MV-4-11 (cell line): ENCODE data around the gene ADGRG1.
"Not testable (repeated sequence)": the region's sequence is repeated elsewhere in the genome, so short reads cannot be mapped to it uniquely, and the experiment has no call there.

Source experiments
- DNase-seq: peaks from one replicate; lab custom pipeline; 2025; lab: John Stamatoyannopoulos, UW

ADGRG1 gene

DNA sequence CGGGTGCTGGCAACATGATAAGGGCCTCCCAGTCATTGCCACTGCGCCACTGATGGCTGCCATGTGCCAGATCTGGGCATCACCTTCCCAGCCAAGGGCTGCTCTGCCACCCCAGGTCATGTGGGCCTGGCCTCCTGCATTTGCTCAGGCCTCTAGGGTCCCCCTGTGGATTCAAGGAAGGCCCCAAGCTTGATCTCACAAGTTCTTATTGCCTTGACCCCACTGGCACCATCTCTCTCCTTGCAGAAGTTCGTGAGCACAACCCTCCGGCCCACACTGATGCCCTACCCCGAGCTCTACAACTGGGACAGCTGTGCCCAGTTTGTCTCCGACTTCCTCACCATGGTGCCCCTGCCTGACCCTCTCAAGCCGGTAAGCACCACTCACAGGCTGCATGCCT, 71.5 kb downstream of the ADGRG1 start:
- DNase-seq: no peak

DNA sequence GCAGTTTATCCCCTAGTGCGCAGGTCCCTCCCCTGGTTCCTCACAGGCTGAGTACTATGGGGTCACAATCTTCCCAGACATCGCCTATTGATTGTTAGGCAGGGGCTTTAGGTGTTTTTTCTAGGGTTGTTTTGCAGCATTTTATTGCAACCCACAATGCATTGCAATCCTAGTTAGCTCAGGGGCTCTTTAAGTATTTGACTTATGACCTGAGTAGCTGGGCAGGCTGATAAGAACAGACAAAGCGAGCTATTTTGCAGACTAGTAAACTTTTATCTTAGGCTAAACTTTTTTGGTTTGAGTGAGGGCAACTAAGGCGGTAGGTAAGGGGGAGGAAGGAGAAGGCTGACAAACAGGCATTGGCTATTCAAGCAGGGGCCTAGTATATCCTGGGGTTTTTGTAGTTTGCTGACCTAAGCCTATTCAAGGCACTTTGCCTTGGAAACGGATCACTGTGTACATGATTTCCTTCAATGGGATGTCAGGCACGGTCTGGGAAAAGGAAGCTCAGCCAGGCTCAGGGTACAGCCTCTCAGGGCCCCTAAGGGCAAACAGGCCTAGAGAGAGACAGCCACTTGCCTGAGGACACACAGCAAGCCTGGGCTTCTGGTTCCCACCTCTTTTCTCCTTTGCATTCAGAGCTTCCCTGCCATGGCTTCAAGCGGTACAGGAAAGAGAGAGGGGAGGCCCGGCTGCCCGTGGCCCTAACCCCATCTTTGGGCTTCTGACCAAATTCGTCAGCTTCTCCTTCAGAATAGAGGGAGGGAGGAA, 72.5 kb downstream of the ADGRG1 start:
- no peak for DNase-seq

DNA sequence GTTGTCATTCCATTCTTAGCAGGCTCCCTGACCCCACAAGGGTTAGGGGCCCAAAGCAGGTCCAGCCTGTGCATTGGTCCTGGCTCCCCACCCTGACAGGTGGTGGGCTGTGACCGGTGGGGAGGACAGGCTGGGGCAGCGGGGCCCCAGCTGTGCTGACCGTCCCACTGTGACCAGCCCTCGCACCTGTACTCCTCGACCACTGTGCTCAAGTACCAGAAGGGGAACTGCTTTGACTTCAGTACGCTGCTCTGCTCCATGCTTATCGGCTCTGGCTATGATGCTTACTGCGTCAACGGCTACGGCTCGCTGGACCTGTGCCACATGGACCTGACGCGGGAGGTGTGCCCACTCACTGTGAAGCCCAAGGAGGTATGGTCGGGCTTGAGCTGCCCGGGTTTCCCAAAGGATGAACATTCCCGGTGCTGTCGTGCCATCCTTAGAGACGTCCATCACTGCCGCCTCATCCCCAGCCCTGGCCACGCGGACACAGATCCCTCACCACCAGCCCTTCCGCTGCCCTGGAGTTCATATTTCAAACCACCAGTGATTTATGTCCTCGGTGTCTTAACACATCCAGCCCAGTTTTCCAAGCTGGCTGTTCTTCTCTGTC, 73.4 kb downstream of the ADGRG1 start:
- no peak for DNase-seq

DNA sequence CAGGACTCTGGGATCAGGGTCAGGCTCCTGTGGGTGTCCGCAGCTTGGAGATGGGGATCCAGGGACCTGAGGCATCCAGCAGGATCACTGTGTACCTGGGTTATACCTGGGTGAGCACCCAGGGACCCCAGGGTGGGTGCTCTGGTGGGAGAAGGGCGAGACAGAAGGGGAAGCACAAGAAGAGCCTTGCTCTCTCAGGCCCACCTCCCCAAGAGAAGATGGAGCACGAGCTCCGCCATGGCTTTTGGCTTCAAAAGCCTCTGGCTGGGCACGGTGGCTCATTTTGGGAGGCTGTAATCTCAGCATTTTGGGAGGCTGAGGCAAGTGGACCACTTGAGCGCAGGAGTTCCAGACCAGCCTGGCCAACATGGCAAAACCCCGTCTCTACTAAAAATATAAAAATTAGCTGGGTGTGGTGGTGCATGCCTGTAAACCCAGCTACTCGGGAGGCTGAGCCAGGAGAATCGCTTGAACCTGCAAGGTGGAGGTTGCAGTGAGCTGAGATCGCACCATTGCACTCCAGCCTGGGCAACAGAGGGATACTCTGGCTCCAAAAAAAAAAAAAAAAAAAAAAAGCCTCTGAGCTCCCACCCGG, 75.1 kb downstream of the ADGRG1 start:
- no peak for DNase-seq

DNA sequence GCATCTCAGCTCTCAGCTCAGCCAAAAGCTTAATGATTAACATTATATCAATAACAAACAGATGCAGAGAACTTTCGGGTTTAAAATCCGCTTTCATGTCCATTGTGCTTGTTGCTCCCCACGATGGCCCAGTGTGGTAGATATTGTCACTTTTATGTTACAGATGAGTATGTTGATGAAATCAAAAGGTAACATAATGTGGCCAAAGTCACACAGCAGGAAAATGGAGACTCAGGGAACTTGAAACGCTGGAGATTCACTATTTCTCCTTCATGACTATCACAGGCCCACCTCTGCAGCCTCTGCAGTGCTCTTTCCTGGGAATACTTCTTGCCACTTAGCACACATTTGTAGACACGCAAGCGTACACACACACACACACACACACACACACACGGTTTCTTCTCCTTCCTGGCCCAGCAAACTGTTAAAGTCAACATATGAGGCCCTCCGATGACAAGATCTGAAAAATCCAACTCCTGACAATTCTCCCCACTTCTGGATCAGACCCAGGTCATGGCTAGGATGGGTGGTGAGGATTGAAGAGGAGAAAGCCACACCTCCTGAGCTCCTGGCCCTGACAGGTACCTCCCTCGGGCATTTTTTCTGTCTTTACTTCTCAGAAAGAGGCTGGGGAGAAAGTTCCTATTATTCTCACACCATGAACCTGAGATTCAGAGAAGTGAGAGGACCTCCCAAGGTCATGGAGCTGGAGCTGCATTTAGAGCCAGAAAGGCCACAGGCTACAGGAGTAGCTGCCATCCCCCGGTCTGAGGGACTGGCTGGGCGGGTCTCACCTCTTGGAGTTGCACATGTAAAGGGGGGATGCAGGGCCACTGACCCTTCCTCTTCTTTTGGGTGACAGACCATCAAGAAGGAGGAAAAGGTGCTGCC, 75.8 kb downstream of the ADGRG1 start:
- no peak for DNase-seq

DNA sequence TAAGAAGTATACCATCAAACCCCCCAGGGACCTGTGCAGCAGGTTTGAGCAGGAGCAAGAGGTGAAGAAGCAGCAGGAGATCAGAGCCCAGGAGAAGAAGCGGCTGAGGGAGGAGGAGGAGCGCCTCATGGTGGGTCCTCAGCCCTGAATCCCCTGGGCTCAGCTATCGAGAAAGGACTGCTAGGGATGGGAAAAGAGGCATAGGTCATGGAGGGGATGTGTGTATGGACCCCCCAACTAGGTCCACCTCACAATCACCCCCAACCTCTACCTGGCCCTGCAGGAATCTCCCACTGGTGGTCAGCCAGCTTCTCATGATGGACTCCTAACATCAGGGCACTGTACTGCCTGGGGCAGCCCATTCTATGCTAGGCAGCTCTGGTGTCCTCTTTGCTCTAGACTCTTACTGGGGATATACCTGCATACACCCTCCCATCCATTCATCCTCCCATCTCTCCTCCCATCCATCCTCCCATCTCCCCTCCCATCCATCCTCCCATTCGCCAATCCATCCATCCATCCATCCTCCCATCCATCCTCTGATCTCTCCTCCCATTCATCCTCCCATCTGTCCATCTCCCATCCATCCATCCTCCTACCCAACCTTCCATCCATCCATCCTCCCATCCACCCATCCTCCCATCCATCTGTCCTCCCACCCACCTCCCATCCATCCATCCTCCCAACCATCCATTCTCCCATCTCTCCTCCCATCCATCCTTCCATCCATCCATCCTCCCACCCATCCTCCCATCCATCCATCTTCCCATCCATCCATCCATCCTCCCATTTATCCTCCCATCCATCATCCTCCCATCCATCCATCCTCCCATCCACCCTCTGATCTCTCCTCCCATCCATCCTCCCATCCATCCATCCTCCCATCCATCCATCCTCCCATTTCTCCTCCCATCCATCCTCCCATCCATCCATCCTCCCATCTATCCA, 76.7 kb downstream of the ADGRG1 start:
- no peak for DNase-seq

DNA sequence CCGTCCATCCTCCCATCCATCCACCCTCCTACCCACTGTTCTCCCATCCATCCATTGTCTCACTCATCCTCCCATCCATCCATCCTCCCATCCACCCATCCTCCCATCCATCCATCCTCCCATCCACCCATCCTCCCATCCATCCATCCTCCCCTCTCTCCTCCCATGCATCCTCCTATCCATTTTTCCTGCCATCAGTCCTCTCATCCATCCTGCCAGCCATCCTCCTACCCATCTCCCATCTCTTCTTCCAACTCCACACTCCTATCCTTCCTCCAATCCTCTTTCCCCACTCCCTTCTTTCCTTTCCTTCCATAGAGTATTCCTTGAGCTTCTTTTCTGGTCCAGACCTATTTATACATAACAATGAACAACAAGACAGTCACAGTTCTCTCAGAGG, 78.3 kb downstream of the ADGRG1 start:
- DNase-seq: no peak

DNA sequence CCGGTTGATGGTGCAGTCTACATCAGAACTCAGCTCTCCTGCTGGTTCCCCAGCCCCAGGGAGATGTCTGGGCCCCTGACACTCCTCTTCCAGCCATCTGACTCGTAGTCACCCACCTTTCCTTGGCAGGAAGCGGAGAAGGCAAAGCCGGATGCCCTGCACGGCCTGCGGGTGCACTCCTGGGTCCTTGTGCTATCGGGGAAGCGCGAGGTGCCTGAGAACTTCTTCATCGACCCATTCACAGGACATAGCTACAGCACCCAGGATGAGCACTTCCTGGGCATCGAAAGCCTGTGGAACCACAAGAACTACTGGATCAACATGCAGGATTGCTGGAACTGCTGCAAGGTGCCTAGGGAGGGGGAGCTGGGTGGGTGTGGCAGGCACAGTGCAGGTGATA, 78.9 kb downstream of the ADGRG1 start:
- DNase-seq: no peak

DNA sequence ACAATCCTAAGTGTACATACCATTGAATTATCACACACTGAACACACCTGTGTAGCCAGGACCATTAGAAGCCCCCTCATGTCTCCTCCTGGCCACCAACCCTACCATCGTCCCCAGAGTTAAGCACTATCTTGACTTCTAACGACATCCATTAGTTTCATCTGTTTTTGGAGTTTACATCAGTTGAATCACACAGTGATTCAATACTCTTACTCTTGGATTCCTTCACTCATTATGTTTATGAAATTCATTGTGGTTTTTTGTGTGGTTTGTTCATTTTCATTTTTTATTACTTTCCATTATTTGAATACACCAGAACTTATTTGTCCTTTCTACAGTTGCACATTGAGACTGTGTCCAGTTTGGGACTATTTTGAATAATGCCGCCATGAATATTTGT, 79.7 kb downstream of the ADGRG1 start:
- DNase-seq: no peak

DNA sequence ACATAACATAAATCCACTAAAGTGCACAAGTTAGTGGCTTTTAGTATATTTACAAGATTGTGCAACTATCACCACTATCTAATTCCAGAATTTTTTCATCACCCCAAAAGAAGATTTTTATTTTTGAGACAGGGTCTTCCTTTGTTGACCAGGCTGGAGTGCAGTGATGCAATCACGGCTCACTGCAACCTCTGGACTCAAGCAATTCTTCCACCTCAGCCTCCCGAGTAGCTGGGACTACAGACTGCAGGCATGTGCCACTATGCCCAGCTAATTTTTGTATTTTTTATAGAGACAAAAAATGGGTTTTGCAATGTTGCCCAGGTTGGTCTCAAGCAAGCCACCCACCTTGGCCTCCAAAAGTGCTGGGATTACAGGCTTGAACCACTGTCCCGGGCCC, 81.2 kb downstream of the ADGRG1 start:
- no peak for DNase-seq

DNA sequence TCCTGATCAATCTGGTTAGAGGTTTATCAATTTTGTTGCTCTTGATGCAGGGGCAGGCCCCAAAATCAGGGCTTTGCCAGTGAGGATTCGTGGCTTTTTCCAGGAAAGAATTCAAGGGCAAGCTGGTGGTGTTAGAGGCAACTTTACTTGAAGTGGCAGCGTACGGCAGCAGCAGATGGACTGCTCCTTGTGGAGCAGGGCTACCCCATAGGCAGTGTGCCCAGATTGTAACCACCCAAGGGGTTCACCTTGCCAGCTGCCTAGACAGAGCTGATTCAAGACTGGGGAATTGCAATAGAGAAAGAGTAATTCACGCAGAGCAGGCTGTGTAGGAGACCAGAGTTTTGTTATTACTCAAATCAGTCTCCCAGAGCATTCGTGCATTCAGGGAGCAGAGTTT, 82.9 kb downstream of the ADGRG1 start:
- no peak for DNase-seq

DNA sequence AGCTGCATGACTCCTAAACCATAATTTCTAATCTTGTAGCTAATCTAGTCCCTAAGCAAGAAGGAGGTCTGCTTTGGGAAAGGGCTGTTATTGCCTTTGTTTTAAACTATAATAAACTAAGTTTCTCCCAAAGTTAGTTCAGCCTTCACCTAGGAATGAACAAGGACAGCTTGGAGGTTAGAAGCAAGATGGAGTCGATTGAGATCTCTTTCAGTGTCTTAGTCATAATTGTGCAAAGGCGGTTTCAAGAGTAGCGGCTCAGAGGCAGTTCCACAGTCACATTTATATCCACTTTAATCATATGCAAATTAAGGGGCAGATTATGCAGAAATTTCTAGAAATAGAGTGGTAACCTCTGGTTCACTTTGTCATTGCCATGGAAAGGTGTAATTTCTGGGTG, 83.6 kb downstream of the ADGRG1 start:
- DNase-seq: no peak

DNA sequence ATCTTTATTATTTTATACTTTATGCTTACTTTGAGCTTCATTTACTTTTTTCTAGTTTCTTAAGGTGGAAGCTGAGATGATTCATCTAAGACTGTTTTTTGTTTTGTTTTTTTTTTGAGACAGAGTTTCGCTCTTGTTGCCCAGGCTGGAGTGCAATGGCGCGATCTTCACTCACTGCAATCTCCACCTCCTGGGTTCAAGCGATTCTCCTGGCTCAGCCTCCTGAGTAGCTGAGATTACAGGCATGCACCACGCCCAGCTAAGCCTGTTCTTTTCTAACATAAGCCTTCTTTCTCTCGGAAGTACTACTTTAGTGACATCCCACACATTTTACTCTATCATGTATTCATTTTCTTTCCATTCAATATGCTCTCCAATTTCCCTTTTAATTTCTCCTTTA, 84.1 kb downstream of the ADGRG1 start:
- not testable (repeated sequence) for DNase-seq

DNA sequence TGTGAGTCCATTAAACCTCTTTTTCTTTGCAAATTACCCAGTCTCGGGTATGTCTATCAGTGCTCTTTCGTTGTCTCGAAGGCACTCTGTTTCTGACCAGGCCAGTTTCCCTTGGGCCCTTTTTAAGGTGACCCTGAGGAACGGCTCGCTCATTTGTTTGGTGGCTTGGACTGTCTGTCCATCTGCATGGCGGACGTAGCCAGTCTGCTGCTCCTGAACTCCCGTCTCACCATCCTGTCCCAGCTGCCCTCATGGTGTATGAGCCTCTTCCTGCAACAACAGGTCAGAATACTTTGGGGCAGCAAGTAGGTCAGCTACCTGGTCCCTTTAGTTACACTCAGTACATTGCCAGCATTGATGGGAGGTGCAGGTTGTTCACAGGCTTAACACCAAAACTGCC, 85.2 kb downstream of the ADGRG1 start:
- no peak for DNase-seq

DNA sequence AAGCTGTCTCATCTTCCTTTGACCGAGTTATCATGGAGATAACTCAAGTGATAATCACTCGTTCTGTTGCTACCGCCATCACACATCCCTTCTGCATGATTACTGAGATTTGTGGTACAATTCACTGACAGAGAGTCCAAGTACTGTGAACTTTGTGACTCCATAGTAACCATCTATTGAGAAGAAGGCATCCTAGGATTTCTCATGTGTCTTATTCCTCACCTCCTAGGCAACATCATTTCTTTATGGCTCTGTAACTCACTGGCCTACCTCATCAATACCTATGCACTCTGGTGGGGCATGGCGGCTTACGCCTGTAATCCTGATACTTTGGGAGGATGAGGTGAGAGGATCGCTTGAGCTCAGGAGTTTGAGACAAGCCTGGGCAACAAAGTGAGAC, 85.6 kb downstream of the ADGRG1 start:
- no peak for DNase-seq
